Measurements from ENCODE around the gene MAP3K4. TPM values are rescaled to one million over a fixed set of nuclear protein-coding genes. Genes with fewer than 3 reads are reported as not detected.

The MAP3K4 gene
- total and polyA plus RNA-seq, 2 donors from 2014 or later = 13.0 to 52.8 TPM

- H3K4me1 ChIP-seq (ENCODE audit: control insufficient read depth in 2 of 3, insufficient read depth in 2 of 3, low read depth in 1 of 3, low read length in 3 of 3) = no peaks in the 10 kb centered on the region
- no peaks in the 10 kb centered on the region for H3K9me3 ChIP-seq (ENCODE audit: control insufficient read depth in 2 of 3, insufficient read depth in 1 of 3, low read length in 3 of 3)
- H3K4me3 ChIP-seq (ENCODE audit: low read length in 3 of 3) = no peak overlapping the region
- intact Hi-C loops (cut with DNase I) = no loop called here
- no peak overlapping the region for H3K27ac ChIP-seq (ENCODE audit: low read depth in 2 of 2, low read length in 2 of 2)
- DNase-seq (no peak), FAIRE-seq (no peak)
- H3K36me3 ChIP-seq (ENCODE audit: control insufficient read depth in 2 of 3, insufficient read depth in 3 of 3, low read length in 3 of 3) = peaks cover 16 to 59% (median 42%) of the 10 kb centered on the region in 3 donors
- no peaks in the 10 kb centered on the region for H3K27me3 ChIP-seq (ENCODE audit: control insufficient read depth, insufficient read depth, low read length)
- no peak overlapping the region for H3K9ac ChIP-seq (ENCODE audit: low read length in 3 of 3)
- no peak for TF ChIP-seq CTCF (IDR thresholded peaks at IDR 0.05; ENCODE audit: borderline replicate concordance, extremely low read depth, insufficient read depth)
Measured at GRCh38 chr6:161107779-161108730, 116.5 kb downstream of the MAP3K4 start.

- FAIRE-seq (no peak), DNase-seq (no peak)
- no peak overlapping the region for H3K9ac ChIP-seq (ENCODE audit: low read length in 3 of 3)
- no peak overlapping the region for H3K27ac ChIP-seq (ENCODE audit: low read depth in 2 of 2, low read length in 2 of 2)
- no peaks in the 10 kb centered on the region for H3K9me3 ChIP-seq (ENCODE audit: control insufficient read depth in 2 of 3, insufficient read depth in 1 of 3, low read length in 3 of 3)
- intact Hi-C loops (cut with DNase I) = no loop called here
- H3K4me1 ChIP-seq (ENCODE audit: control insufficient read depth in 2 of 3, insufficient read depth in 2 of 3, low read depth in 1 of 3, low read length in 3 of 3) = no peaks in the 10 kb centered on the region
- H3K4me3 ChIP-seq (ENCODE audit: low read length in 3 of 3) = no peak overlapping the region
- TF ChIP-seq CTCF (IDR thresholded peaks at IDR 0.05; ENCODE audit: borderline replicate concordance, extremely low read depth, insufficient read depth) = no peak
- H3K27me3 ChIP-seq (ENCODE audit: control insufficient read depth, insufficient read depth, low read length) = no peaks in the 10 kb centered on the region
- peaks cover 16 to 65% (median 40%) of the 10 kb centered on the region in 3 donors for H3K36me3 ChIP-seq (ENCODE audit: control insufficient read depth in 2 of 3, insufficient read depth in 3 of 3, low read length in 3 of 3)
Measured at GRCh38 chr6:161108916-161109315, 117.3 kb downstream of the MAP3K4 start.

- DNase-seq = no peak
- no peak for FAIRE-seq
- H3K9ac ChIP-seq (ENCODE audit: low read length in 3 of 3) = no peak overlapping the region
- no peaks in the 10 kb centered on the region for H3K9me3 ChIP-seq (ENCODE audit: control insufficient read depth in 2 of 3, insufficient read depth in 1 of 3, low read length in 3 of 3)
- H3K27ac ChIP-seq (ENCODE audit: low read depth in 2 of 2, low read length in 2 of 2) = no peak overlapping the region
- no peaks in the 10 kb centered on the region for H3K27me3 ChIP-seq (ENCODE audit: control insufficient read depth, insufficient read depth, low read length)
- intact Hi-C loops (cut with DNase I) = no loop called here
- no peak for TF ChIP-seq CTCF (IDR thresholded peaks at IDR 0.05; ENCODE audit: borderline replicate concordance, extremely low read depth, insufficient read depth)
- H3K4me1 ChIP-seq (ENCODE audit: control insufficient read depth in 2 of 3, insufficient read depth in 2 of 3, low read depth in 1 of 3, low read length in 3 of 3) = no peaks in the 10 kb centered on the region
- peaks cover 16 to 69% (median 40%) of the 10 kb centered on the region in 3 donors for H3K36me3 ChIP-seq (ENCODE audit: control insufficient read depth in 2 of 3, insufficient read depth in 3 of 3, low read length in 3 of 3)
- H3K4me3 ChIP-seq (ENCODE audit: low read length in 3 of 3) = no peak overlapping the region
Measured at GRCh38 chr6:161109366-161109765, 117.8 kb downstream of the MAP3K4 start.
